OCI-LY7 (cell line): ENCODE measurements around the gene SUCNR1.

Experiments used
- CTCF ChIP-seq: fragments of 200-600 bp; sonication (generic); conservative IDR thresholded peaks from 2 replicates; pipeline ENCODE4 v1.5.1; 2014; ENCODE audit warnings: mild to moderate bottlenecking, antibody characterized with exemption, low read length, moderate library complexity, mixed read lengths
- EZH2phosphoT487 ChIP-seq: fragments of 200-600 bp; sonication (generic); IDR thresholded peaks from 2 replicates; pipeline ENCODE4 v1.6.1; 2018; ENCODE audit warnings: low read depth, borderline replicate concordance, mild to moderate bottlenecking, mixed run types, antibody characterized with exemption, low read length, moderate library complexity, mixed read lengths

- TF ChIP-seq CTCF (no peak), EZH2phosphoT487 (no peak)
Observed at GRCh38 chr3:151933234-151933853, 59.9 kb downstream of the SUCNR1 start.
